ENCODE results near the gene CCDC175. TPM values are rescaled to one million over a fixed set of nuclear protein-coding genes. Genes with fewer than 3 reads are reported as not detected.

CCDC175 gene
- total and polyA plus RNA-seq, 2 donors (not counting 3 experiments of a cell fraction or from before 2014, with no cell fraction given), result not detected

- Histone ChIP-seq H3K36me3 (ENCODE audit: control insufficient read depth in 2 of 2, extremely low read depth in 1 of 2, insufficient read depth in 2 of 2, low read length in 2 of 2) (no peaks in the 10 kb centered on the region), H3K27me3 (ENCODE audit: control insufficient read depth in 2 of 2, insufficient read depth in 2 of 2, low read length in 2 of 2) (peaks cover 0 to 9% of the 10 kb centered on the region in 2 experiments), H3K9me1 (replicated peaks; ENCODE audit: control insufficient read depth, extremely low read depth, insufficient read depth, low read length) (no peaks in the 10 kb centered on the region), H3K4me3 (replicated peaks in 1 of 3; ENCODE audit: insufficient read depth in 1 of 3, low read depth in 1 of 3, low read length in 3 of 3) (no peak overlapping the region), H3K4me2 (ENCODE audit: insufficient read depth, low read length) (no peak overlapping the region), H3K4me1 (ENCODE audit: control insufficient read depth, extremely low read depth, insufficient read depth, low read length) (no peaks in the 10 kb centered on the region), H3K9ac (replicated peaks; ENCODE audit: extremely low read depth, insufficient read depth, low read length) (no peak overlapping the region), H3K27ac (ENCODE audit: insufficient read depth, low read depth, low read length) (no peak overlapping the region), H3K9me3 (replicated peaks; ENCODE audit: control insufficient read depth, insufficient read depth, low read length) (no peaks in the 10 kb centered on the region), H3K79me2 (ENCODE audit: control insufficient read depth, insufficient read depth, low read length) (no peaks in the 10 kb centered on the region), H4K20me1 (replicated peaks; ENCODE audit: control insufficient read depth, extremely low read depth, insufficient read depth, low read length) (no peaks in the 10 kb centered on the region), H2AFZ (ENCODE audit: low read depth, low read length) (no peak overlapping the region)
- no peak for FAIRE-seq
- POLR2A ChIA-PET, result no interaction called here
- no TSS peak for BruUV-seq (replicated peaks)
- DNase-seq (ENCODE audit: low read depth, low spot score), result no peak
- dilution Hi-C loops (cut with MboI; ENCODE audit: extremely low pct_ligation_motif_present, low sequenced_read_pairs) (no loop called here), intact Hi-C loops (cut with micrococcal nuclease) (no loop called here)
- TF ChIP-seq CTCF (IDR thresholded peaks at IDR 0.05; ENCODE audit: extremely low read depth in 1 of 2, insufficient read depth in 1 of 2, low read depth in 1 of 2, low read length in 2 of 2), result no peak
- TF ChIP-seq MAX (IDR thresholded peaks at IDR 0.05; ENCODE audit: insufficient read depth, insufficient read length), result no peak
- no peak for TF ChIP-seq FOS (IDR thresholded peaks at IDR 0.05; ENCODE audit: borderline replicate concordance, insufficient read depth, low read length)
- TF ChIP-seq POLR2AphosphoS5 (IDR thresholded peaks at IDR 0.05; ENCODE audit: insufficient read depth, low read depth, low read length), result no peak
- TF ChIP-seq JUN (IDR thresholded peaks at IDR 0.05; ENCODE audit: borderline replicate concordance, insufficient read depth, insufficient read length, low read depth), result no peak
- TF ChIP-seq POLR2A (IDR thresholded peaks at IDR 0.05; ENCODE audit: low read depth, low read length), result no peak
- TF ChIP-seq GATA2 (IDR thresholded peaks at IDR 0.05; ENCODE audit: insufficient read depth, insufficient read length, low read depth, low read length), result no peak
- TF ChIP-seq MYC (IDR thresholded peaks at IDR 0.05; ENCODE audit: low read depth, low read length), result no peak
- TF ChIP-seq EZH2 (IDR thresholded peaks at IDR 0.05; ENCODE audit: borderline replicate concordance, low read depth, low read length, severe bottlenecking), result no peak
- CTCF ChIA-PET, result interaction anchor here (1.4 kb wide), 1 partner anchor 32 kb away, joined by 3 read pairs; no protein-coding TSS in a partner anchor
These were observed 37.7 kb downstream of the CCDC175 start for GRCh38 chr14:59538936-59539335.

Data from endothelial cell of umbilical vein (primary cell).